Effector CD4-positive, alpha-beta T cell (primary cell): Measurements from ENCODE around the gene GNAL.

Source experiments
- DNase-seq: peaks from one replicate; pipeline ENCODE4 v3.0.0-alpha.2; 2020

The GNAL gene

DNA sequence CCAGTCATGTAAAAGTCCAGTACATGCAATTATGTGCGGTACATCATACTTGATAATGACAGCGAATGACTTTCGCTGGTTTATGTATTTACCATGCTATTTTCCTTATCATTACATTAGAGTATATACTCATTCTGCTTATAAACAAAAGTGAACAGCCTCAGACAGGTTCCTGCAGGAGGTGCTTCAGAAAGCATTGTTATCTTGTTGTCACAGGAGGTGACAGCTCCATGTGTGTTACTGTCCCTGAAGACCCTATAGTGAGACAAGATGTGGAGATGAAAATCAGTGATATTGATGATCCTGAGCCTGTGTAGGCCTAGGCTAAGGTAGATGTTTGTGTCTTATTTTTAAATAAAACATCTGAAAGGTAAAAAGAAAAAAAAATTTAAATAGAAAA is 234.4 kb downstream of the GNAL start:
- DNase-seq = no peak

DNA sequence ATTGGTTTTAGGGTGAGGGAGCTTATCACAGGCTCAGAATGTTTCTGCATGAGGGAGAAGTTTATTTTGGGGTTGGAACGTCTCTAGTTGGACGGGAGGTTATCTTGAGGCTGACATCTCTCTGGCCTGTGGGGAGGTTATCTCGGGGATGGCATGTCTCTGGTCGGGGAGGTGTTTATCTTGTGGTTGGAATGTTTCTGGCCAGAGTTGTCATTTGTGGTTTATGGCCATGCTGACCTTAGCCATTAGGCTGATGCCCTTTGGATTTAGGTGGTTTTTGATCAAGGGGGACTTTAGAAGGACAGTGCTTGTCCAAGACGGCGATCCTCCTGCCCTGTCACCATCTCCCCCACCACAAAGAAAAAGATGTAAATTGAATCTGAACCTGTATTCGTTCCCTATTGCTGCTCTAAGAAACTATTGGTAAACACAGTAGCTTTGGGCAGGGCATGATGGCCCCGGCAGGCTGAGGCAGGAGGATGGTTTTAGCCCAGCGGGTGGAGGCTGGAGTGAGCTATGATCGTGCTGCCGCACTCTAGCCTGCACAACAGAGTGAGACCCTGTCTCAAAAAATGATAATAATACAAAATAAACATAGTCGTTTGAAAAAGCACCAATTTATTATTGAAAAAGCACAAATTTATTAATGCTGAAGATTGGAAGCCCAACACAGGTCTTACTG is 236.9 kb downstream of the GNAL start:
- DNase-seq = no peak

DNA sequence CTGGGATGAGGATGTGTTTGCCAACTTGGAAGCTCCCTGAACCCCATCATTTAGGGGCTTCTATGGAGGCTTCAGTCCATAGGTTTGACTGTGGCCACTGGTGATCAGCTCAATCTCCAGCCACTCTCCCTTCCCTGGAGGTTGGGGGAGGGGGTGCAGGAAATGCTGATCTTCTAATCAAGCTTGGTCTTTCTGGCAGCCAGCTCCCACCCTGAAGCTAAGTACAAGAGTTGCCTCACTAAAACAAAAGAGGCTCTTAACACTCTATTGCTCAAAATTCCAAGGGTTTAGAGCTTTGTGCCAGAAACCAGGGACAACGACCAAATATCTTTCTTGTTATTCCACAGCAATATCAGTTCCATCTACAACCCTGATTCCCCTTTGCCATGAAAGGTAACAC is 238.4 kb downstream of the GNAL start:
- DNase-seq = no peak

DNA sequence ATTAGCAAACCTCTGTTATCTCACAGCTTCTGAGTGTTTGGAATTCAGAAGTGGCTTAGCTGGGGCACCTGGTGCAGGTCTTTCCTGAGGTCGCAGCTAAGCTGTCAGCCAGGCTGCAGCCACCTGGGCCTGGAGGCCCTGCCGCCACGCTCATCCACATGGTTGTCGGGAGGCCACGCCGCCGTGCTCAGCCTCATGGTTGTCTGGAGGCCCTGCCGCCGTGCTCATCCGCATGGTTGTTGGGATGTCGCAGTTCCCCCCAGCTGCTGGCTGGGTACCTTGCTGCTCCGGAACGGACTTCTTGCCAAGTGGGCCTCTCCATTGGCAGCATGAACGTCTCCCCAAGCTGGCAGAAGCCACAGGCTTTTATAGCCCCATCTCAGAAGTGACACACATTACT is 243.3 kb downstream of the GNAL start:
- DNase-seq = no peak
